ENCODE measurements around the gene AASS.

Gene AASS

GRCh38 chr7:122070062-122070461 is 74.0 kb downstream of the AASS start:
- H3K9me3 ChIP-seq (ENCODE audit: severe bottlenecking): no peaks in the 10 kb centered on the region
- H3K4me1 ChIP-seq (ENCODE audit: insufficient read depth, poor library complexity, severe bottlenecking): no peaks in the 10 kb centered on the region
- TF ChIP-seq, protein P1, sequence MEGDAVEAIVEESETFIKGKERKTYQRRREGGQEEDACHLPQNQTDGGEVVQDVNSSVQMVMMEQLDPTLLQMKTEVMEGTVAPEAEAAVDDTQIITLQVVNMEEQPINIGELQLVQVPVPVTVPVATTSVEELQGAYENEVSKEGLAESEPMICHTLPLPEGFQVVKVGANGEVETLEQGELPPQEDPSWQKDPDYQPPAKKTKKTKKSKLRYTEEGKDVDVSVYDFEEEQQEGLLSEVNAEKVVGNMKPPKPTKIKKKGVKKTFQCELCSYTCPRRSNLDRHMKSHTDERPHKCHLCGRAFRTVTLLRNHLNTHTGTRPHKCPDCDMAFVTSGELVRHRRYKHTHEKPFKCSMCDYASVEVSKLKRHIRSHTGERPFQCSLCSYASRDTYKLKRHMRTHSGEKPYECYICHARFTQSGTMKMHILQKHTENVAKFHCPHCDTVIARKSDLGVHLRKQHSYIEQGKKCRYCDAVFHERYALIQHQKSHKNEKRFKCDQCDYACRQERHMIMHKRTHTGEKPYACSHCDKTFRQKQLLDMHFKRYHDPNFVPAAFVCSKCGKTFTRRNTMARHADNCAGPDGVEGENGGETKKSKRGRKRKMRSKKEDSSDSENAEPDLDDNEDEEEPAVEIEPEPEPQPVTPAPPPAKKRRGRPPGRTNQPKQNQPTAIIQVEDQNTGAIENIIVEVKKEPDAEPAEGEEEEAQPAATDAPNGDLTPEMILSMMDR (IDR thresholded peaks at IDR 0.05; ENCODE audit: poor library complexity, severe bottlenecking): no peak
- ATAC-seq (ENCODE audit: low read depth) (no peak), DNase-seq (ENCODE audit: low spot score) (no peak)
- H3K27ac ChIP-seq (ENCODE audit: poor library complexity, severe bottlenecking): no peak overlapping the region
- H3K36me3 ChIP-seq (ENCODE audit: low read depth): no peaks in the 10 kb centered on the region
- H3K27me3 ChIP-seq (ENCODE audit: insufficient read depth, poor library complexity, severe bottlenecking): no peaks in the 10 kb centered on the region
- H3K4me3 ChIP-seq (ENCODE audit: severe bottlenecking): no peak overlapping the region

- no peak overlapping the region for H3K4me3 ChIP-seq (ENCODE audit: severe bottlenecking)
- no peak overlapping the region for H3K27ac ChIP-seq (ENCODE audit: poor library complexity, severe bottlenecking)
- DNase-seq (ENCODE audit: low spot score) (no peak), ATAC-seq (ENCODE audit: low read depth) (no peak)
- TF ChIP-seq, protein P1 (IDR thresholded peaks at IDR 0.05; ENCODE audit: poor library complexity, severe bottlenecking): no peak
- H3K27me3 ChIP-seq (ENCODE audit: insufficient read depth, poor library complexity, severe bottlenecking): no peaks in the 10 kb centered on the region
- no peaks in the 10 kb centered on the region for H3K4me1 ChIP-seq (ENCODE audit: insufficient read depth, poor library complexity, severe bottlenecking)
- no peaks in the 10 kb centered on the region for H3K36me3 ChIP-seq (ENCODE audit: low read depth)
- H3K9me3 ChIP-seq (ENCODE audit: severe bottlenecking): no peaks in the 10 kb centered on the region
Measured at GRCh38 chr7:122068999-122069398, 75.0 kb downstream of the AASS start.

- ATAC-seq (ENCODE audit: low read depth) (no peak), DNase-seq (ENCODE audit: low spot score) (no peak)
- no peak overlapping the region for H3K27ac ChIP-seq (ENCODE audit: poor library complexity, severe bottlenecking)
- H3K4me1 ChIP-seq (ENCODE audit: insufficient read depth, poor library complexity, severe bottlenecking): no peaks in the 10 kb centered on the region
- H3K36me3 ChIP-seq (ENCODE audit: low read depth): no peaks in the 10 kb centered on the region
- H3K27me3 ChIP-seq (ENCODE audit: insufficient read depth, poor library complexity, severe bottlenecking): no peaks in the 10 kb centered on the region
- no peak overlapping the region for H3K4me3 ChIP-seq (ENCODE audit: severe bottlenecking)
- no peaks in the 10 kb centered on the region for H3K9me3 ChIP-seq (ENCODE audit: severe bottlenecking)
- TF ChIP-seq, protein P1 (IDR thresholded peaks at IDR 0.05; ENCODE audit: poor library complexity, severe bottlenecking): no peak
Measured at GRCh38 chr7:122068046-122068445, 76.0 kb downstream of the AASS start.

DNA sequence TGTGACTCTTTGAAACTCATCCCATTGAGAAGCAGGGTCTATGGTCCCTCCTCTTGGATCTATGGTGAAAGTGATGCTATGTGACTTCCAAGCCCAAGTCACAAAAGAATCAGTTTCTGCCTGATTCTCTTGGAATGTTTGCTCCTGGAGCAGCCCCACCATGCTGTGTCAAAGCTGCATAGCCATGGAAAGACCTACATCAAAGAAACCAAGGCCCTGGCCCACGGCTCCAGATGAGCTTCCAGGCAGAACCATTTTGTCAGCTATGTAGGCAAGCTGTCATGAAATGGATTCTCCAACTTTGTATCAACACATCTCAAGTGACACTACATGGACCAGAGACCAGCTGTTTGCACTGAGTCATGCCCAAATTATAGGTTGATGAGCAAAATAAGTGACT is 77.0 kb downstream of the AASS start:
- Histone ChIP-seq H3K4me1 (ENCODE audit: insufficient read depth, poor library complexity, severe bottlenecking) (no peaks in the 10 kb centered on the region), H3K27ac (ENCODE audit: poor library complexity, severe bottlenecking) (no peak overlapping the region), H3K4me3 (ENCODE audit: severe bottlenecking) (no peak overlapping the region), H3K27me3 (ENCODE audit: insufficient read depth, poor library complexity, severe bottlenecking) (no peaks in the 10 kb centered on the region), H3K9me3 (ENCODE audit: severe bottlenecking) (no peaks in the 10 kb centered on the region), H3K36me3 (ENCODE audit: low read depth) (no peaks in the 10 kb centered on the region)
- TF ChIP-seq, protein P1 (IDR thresholded peaks at IDR 0.05; ENCODE audit: poor library complexity, severe bottlenecking): no peak
- ATAC-seq (ENCODE audit: low read depth) (no peak), DNase-seq (ENCODE audit: low spot score) (no peak)

DNA sequence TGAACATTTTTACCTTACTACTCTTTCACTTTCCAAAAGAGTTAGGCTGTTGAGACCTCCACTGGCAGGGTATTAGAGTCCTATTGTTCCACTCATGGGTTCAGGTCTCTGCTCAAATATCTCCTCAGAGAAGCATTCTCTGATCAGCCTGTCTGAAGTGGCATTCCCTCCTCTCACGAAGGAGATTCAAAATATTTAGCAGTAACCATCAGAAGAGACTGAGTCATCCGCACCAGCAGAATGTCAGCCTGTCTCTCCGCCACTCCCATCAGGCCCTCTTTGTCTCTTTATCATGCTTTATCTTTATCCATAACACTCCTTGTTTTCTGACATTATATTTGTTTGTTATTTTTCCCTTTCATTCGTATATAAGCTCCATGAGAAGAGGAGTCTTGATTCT is 79.1 kb downstream of the AASS start:
- Histone ChIP-seq H3K27me3 (ENCODE audit: insufficient read depth, poor library complexity, severe bottlenecking) (no peaks in the 10 kb centered on the region), H3K9me3 (ENCODE audit: severe bottlenecking) (no peaks in the 10 kb centered on the region), H3K4me3 (ENCODE audit: severe bottlenecking) (no peak overlapping the region), H3K27ac (ENCODE audit: poor library complexity, severe bottlenecking) (no peak overlapping the region), H3K4me1 (ENCODE audit: insufficient read depth, poor library complexity, severe bottlenecking) (no peaks in the 10 kb centered on the region), H3K36me3 (ENCODE audit: low read depth) (no peaks in the 10 kb centered on the region)
- TF ChIP-seq, protein P1 (IDR thresholded peaks at IDR 0.05; ENCODE audit: poor library complexity, severe bottlenecking): no peak
- no peak for ATAC-seq (ENCODE audit: low read depth)
- no peak for DNase-seq (ENCODE audit: low spot score)

Measured in RWPE2 (cell line).